ENCODE measurements around the gene CDH13.

CDH13 gene

GRCh38 chr16:82855471-82855870 lies 228.7 kb downstream of the CDH13 start:
- no peak for DNase-seq

- DNase-seq: no peak
These were observed 231.1 kb downstream of the CDH13 start for GRCh38 chr16:82857693-82858365.

- no peak for DNase-seq
These were observed 232.9 kb downstream of the CDH13 start for GRCh38 chr16:82859662-82860061.

GRCh38 chr16:82860071-82860470 lies 233.3 kb downstream of the CDH13 start:
- DNase-seq: no peak

GRCh38 chr16:82862057-82862456 lies 235.3 kb downstream of the CDH13 start:
- no peak for DNase-seq

GRCh38 chr16:82864332-82865040 lies 237.7 kb downstream of the CDH13 start:
- DNase-seq: no peak

- no peak for DNase-seq
These were observed 238.6 kb downstream of the CDH13 start for GRCh38 chr16:82865412-82865811.

GRCh38 chr16:82867485-82867884 lies 240.7 kb downstream of the CDH13 start:
- DNase-seq: no peak

- no peak for DNase-seq
These were observed 247.5 kb downstream of the CDH13 start for GRCh38 chr16:82874271-82874670.

GRCh38 chr16:82874672-82875071 lies 247.9 kb downstream of the CDH13 start:
- no peak for DNase-seq

- no peak for DNase-seq
These were observed 250.2 kb downstream of the CDH13 start for GRCh38 chr16:82876951-82877350.

- no peak for DNase-seq
These were observed 251.7 kb downstream of the CDH13 start for GRCh38 chr16:82878466-82878865.

- DNase-seq: no peak
These were observed 253.6 kb downstream of the CDH13 start for GRCh38 chr16:82880346-82880745.

- DNase-seq: no peak
These were observed 254.7 kb downstream of the CDH13 start for GRCh38 chr16:82881516-82881915.

GRCh38 chr16:82882226-82882625 lies 255.5 kb downstream of the CDH13 start:
- no peak for DNase-seq

GRCh38 chr16:82882982-82883835 lies 256.4 kb downstream of the CDH13 start:
- DNase-seq: no peak

GRCh38 chr16:82884320-82884898 lies 257.6 kb downstream of the CDH13 start:
- DNase-seq: no peak

- no peak for DNase-seq
These were observed 259.4 kb downstream of the CDH13 start for GRCh38 chr16:82886146-82886545.

- no peak for DNase-seq
These were observed 261.8 kb downstream of the CDH13 start for GRCh38 chr16:82888591-82889001.

GRCh38 chr16:82891424-82891823 lies 264.7 kb downstream of the CDH13 start:
- no peak for DNase-seq

- no peak for DNase-seq
These were observed 265.1 kb downstream of the CDH13 start for GRCh38 chr16:82891918-82892317.

- DNase-seq: no peak
These were observed 265.6 kb downstream of the CDH13 start for GRCh38 chr16:82892324-82892723.

- no peak for DNase-seq
These were observed 269.1 kb downstream of the CDH13 start for GRCh38 chr16:82895843-82896242.

Data from central memory CD4-positive, alpha-beta T cell (primary cell).